CD14-positive monocyte (primary cell): ENCODE results near the gene GAMT. TPM values are rescaled to one million over a fixed set of nuclear protein-coding genes. Genes with fewer than 3 reads are reported as not detected.

Source experiments
- DNase-seq, 3 donors: peaks; one replicate each; pipeline ENCODE4 v3.0.0-alpha.2; 2011 to 2022
- H2AFZ ChIP-seq: 2 replicates; pipeline ENCODE4 v1.6.0; 2012; ENCODE audit warnings: mild to moderate bottlenecking, low read depth, low read length, inconsistent platforms; ENCODE audit not compliant: insufficient read depth, poor library complexity, severe bottlenecking
- H3K27ac ChIP-seq, 2 donors: 1 replicate in 1 of 2; 2 replicates in 1 of 2; pipeline ENCODE4 v1.5.1; 2012 to 2013; ENCODE audit warnings: low read length in 2 of 2, control low read depth in 1 of 2, inconsistent platforms in 1 of 2, low read depth in 1 of 2, mild to moderate bottlenecking in 1 of 2
- H3K27me3 ChIP-seq, 2 donors: one replicate each; pipeline versions ENCODE4 v1.6.0 to v1.6.1; 2011 to 2013; ENCODE audit warnings: low read length in 2 of 2; ENCODE audit not compliant: control insufficient read depth in 2 of 2, insufficient read depth in 2 of 2
- H3K36me3 ChIP-seq, 2 donors: replicated peaks in 1 of 2; 1 replicate in 1 of 2; 2 replicates in 1 of 2; pipeline versions ENCODE4 v1.5.1 to v1.6.1; 2012 to 2013; ENCODE audit warnings: low read length in 2 of 2, control low read depth in 1 of 2, inconsistent platforms in 1 of 2, mild to moderate bottlenecking in 1 of 2; ENCODE audit not compliant: insufficient read depth in 2 of 2, control insufficient read depth in 1 of 2
- H3K4me1 ChIP-seq, 2 donors: 1 replicate in 1 of 2; 2 replicates in 1 of 2; pipeline versions ENCODE4 v1.5.1 to v1.6.1; 2012 to 2013; ENCODE audit warnings: low read length in 2 of 2, control low read depth in 1 of 2, inconsistent platforms in 1 of 2, mild to moderate bottlenecking in 1 of 2, moderate library complexity in 1 of 2; ENCODE audit not compliant: insufficient read depth in 2 of 2, control insufficient read depth in 1 of 2
- H3K4me2 ChIP-seq: replicated peaks from 2 replicates; pipeline ENCODE3; 2012; ENCODE audit warnings: low read length, moderate library complexity, mild to moderate bottlenecking; ENCODE audit not compliant: poor library complexity, severe bottlenecking; ENCODE audit errors: extremely low read depth
- H3K4me3 ChIP-seq, 3 experiments: fragments of 200-600 bp in 1 of 3; sonication (generic) in 1 of 3; replicated peaks in 1 of 3; 1 replicate in 2 of 3; 2 replicates in 1 of 3; pipeline ENCODE4 v1.5.1; 2011 to 2013; ENCODE audit warnings: low read length in 3 of 3, mild to moderate bottlenecking in 3 of 3, control low read depth in 2 of 3, low read depth in 2 of 3, inconsistent platforms in 1 of 3, moderate library complexity in 1 of 3
- H3K79me2 ChIP-seq: 2 replicates; pipeline ENCODE4 v1.6.0; 2012; ENCODE audit warnings: mild to moderate bottlenecking, control low read depth, inconsistent platforms, low read length, moderate library complexity; ENCODE audit not compliant: insufficient read depth
- H3K9ac ChIP-seq: 2 replicates; pipeline ENCODE4 v1.6.0; 2017; ENCODE audit warnings: low read length, mild to moderate bottlenecking; ENCODE audit not compliant: insufficient read depth, poor library complexity, severe bottlenecking
- H3K9me3 ChIP-seq, 2 donors: replicated peaks in 1 of 2; 1 replicate in 1 of 2; 2 replicates in 1 of 2; pipeline versions ENCODE4 v1.5.1 to v1.6.1; 2012 to 2013; ENCODE audit warnings: low read length in 2 of 2, control low read depth in 1 of 2; ENCODE audit not compliant: control insufficient read depth in 1 of 2, insufficient read depth in 1 of 2
- H4K20me1 ChIP-seq: 2 replicates; pipeline ENCODE4 v1.6.0; 2012; ENCODE audit warnings: mild to moderate bottlenecking, low read length, control low read depth, moderate library complexity; ENCODE audit not compliant: insufficient read depth
- H3K27ac Mint-ChIP-seq, 7 donors: one replicate each; pipeline ENCODE4 v1.8.0; 2020; ENCODE audit warnings: mild to moderate bottlenecking in 7 of 7, mixed read lengths in 7 of 7, moderate library complexity in 6 of 7, inconsistent platforms in 2 of 7
- H3K27me3 Mint-ChIP-seq, 3 donors: one replicate each; pipeline ENCODE4 v1.8.0; 2021 to 2022; ENCODE audit warnings: low read depth in 3 of 3, mild to moderate bottlenecking in 3 of 3, mixed read lengths in 3 of 3, moderate library complexity in 3 of 3, inconsistent platforms in 1 of 3
- H3K36me3 Mint-ChIP-seq, 2 donors: one replicate each; pipeline ENCODE4 v1.8.0; 2020; ENCODE audit warnings: mixed read lengths in 2 of 2, inconsistent platforms in 1 of 2, mild to moderate bottlenecking in 1 of 2
- H3K4me1 Mint-ChIP-seq: one replicate; pipeline ENCODE4 v1.8.0; 2020; ENCODE audit warnings: mild to moderate bottlenecking, mixed read lengths
- H3K4me3 Mint-ChIP-seq, 2 donors: one replicate each; pipeline ENCODE4 v1.8.0; 2020; ENCODE audit warnings: mild to moderate bottlenecking in 2 of 2, mixed read lengths in 2 of 2, moderate library complexity in 1 of 2
- H3K9me3 Mint-ChIP-seq, 7 donors: one replicate each; pipeline ENCODE4 v1.8.0; 2020 to 2022; ENCODE audit warnings: mixed read lengths in 7 of 7, mild to moderate bottlenecking in 6 of 7, moderate library complexity in 6 of 7, inconsistent platforms in 2 of 7
- CTCF ChIP-seq: fragments of 200-600 bp; IDR thresholded peaks from one replicate; pipeline ENCODE4 v1.8.0; 2022; ENCODE audit warnings: antibody characterized with exemption, mild to moderate bottlenecking
- WGBS: methylation state at CpG from one replicate; pipeline ENCODE4 v1.1.5; 2013; ENCODE audit warnings: missing lambda C conversion rate; ENCODE audit not compliant: insufficient coverage; 5-methylcytosine and 5-hydroxymethylcytosine counted together
- intact Hi-C, 2 donors: fragments of 100-400 bp; cut with micrococcal nuclease; formaldehyde crosslinking; loops; one replicate each; pipeline versions ENCODE4 v1.15.0 to v1.15.1; 2023
- polyA plus RNA-seq, 3 donors: library from polyadenylated mRNA; depleted of rRNA in 1 of 3; unstranded in 2 of 3; stranded (reverse) in 1 of 3; fragments of 300-500 nt in 2 of 3; fragments of >200 nt in 1 of 3; fragmentation: Illumina TruSeq in 2 of 3; gene quantifications; 1 replicate in 2 of 3; 2 replicates in 1 of 3; pipeline ENCODE4 v1.2.3, GENCODE V29; 2012 to 2021

The GAMT gene
- polyA plus RNA-seq, 3 donors = 0.95 to 1.3 (median 0.96) TPM

DNA sequence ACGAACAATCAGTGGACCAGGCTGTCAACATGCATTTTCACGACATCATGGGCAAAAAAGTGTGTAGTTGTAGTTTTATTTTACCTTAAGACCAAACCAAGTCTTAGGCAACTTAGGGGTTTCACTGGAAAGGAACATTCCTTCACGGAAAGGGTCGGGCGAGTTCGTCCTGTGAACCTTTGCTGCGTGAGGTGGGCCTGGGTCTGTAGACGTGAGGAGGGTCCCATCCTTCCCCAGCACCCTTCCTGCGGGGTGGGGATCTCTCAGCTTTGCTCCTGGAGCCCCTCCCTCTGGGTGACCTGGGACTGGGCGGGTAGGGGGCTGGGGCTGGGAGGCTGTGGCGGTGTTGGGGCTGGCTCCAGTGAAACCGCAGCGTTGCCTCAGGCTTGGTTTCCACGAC is 24.6 kb upstream of the GAMT start:
- Histone ChIP-seq H3K4me1 (no peaks in the 10 kb centered on the region), H3K9me3 (no peaks in the 10 kb centered on the region), H3K4me3 (no peak overlapping the region), H3K27ac (no peak overlapping the region), H2AFZ (no peak overlapping the region), H4K20me1 (peaks cover 91% of the 10 kb centered on the region), H3K27me3 (no peaks in the 10 kb centered on the region), H3K4me2 (no peak overlapping the region), H3K79me2 (peaks cover 34% of the 10 kb centered on the region), H3K36me3 (peaks cover 86 to 96% of the 10 kb centered on the region in 2 donors), H3K9ac (no peak overlapping the region)
- Mint-ChIP-seq H3K27me3 (no peaks in the 10 kb centered on the region), H3K4me3 (no peak overlapping the region), H3K4me1 (no peaks in the 10 kb centered on the region), H3K9me3 (no peaks in the 10 kb centered on the region), H3K36me3 (peaks cover 55 to 85% of the 10 kb centered on the region in 2 donors), H3K27ac (no peak overlapping the region)
- DNase-seq = no peak
- WGBS = 98% methylated on average over 7 of the region's 14 CpGs
- intact Hi-C loops = no loop called here
- TF ChIP-seq CTCF = no peak

GRCh38 chr19:1425102-1425837 is 23.9 kb upstream of the GAMT start:
- no peak for TF ChIP-seq CTCF
- no peak overlapping the region for H3K4me3 ChIP-seq
- H3K27ac ChIP-seq = no peak overlapping the region
- no peak overlapping the region for H2AFZ ChIP-seq
- peaks cover 89 to 97% of the 10 kb centered on the region in 2 donors for H3K36me3 ChIP-seq
- DNase-seq = no peak
- Mint-ChIP-seq H3K4me1 (no peaks in the 10 kb centered on the region), H3K27ac (no peak overlapping the region), H3K4me3 (no peak overlapping the region), H3K9me3 (no peaks in the 10 kb centered on the region), H3K27me3 (no peaks in the 10 kb centered on the region), H3K36me3 (peaks cover 58 to 85% of the 10 kb centered on the region in 2 donors)
- no peaks in the 10 kb centered on the region for H3K9me3 ChIP-seq
- no peak overlapping the region for H3K4me2 ChIP-seq
- H4K20me1 ChIP-seq = peaks cover 94% of the 10 kb centered on the region
- no peak overlapping the region for H3K9ac ChIP-seq
- WGBS = 91% methylated on average over 28 of the region's 33 CpGs
- peaks cover 39% of the 10 kb centered on the region for H3K79me2 ChIP-seq
- H3K27me3 ChIP-seq = no peaks in the 10 kb centered on the region
- no peaks in the 10 kb centered on the region for H3K4me1 ChIP-seq
- intact Hi-C loops = no loop called here
